Natural killer cell (primary cell): ENCODE measurements around the gene PTGER3. TPM values are rescaled to one million over a fixed set of nuclear protein-coding genes. Genes with fewer than 3 reads are reported as not detected.

Experiments
- ATAC-seq, 3 donors: fragments of 150-1000 bp in 2 of 3; fragments of 200-7000 bp in 1 of 3; cut with Tn5 transposase; 1 replicate in 1 of 3; 2 replicates in 2 of 3; pipeline ENCODE4 v1.10.0; 2021; ENCODE audit warnings: mild to moderate bottlenecking in 2 of 3, moderate library complexity in 2 of 3
- DNase-seq, 2 donors: peaks; one replicate each; pipeline versions ENCODE4 v3.0.0 to v3.0.0-alpha.2; 2013 to 2021; ENCODE audit warnings: mixed read lengths in 1 of 2
- H3K27ac ChIP-seq: one replicate; pipeline ENCODE4 v1.5.1; 2013; ENCODE audit warnings: mild to moderate bottlenecking, low read length
- H3K27me3 ChIP-seq: one replicate; pipeline ENCODE4 v1.6.1; 2013; ENCODE audit warnings: low read length; ENCODE audit not compliant: control insufficient read depth, insufficient read depth
- H3K36me3 ChIP-seq: one replicate; pipeline ENCODE4 v1.6.1; 2013; ENCODE audit warnings: low read length; ENCODE audit not compliant: control insufficient read depth, insufficient read depth
- H3K4me1 ChIP-seq: one replicate; pipeline ENCODE4 v1.6.1; 2013; ENCODE audit warnings: low read length; ENCODE audit not compliant: control insufficient read depth, insufficient read depth
- H3K4me3 ChIP-seq: one replicate; pipeline ENCODE4 v1.5.1; 2013; ENCODE audit warnings: low read length
- H3K9me3 ChIP-seq: one replicate; pipeline ENCODE4 v1.6.1; 2013; ENCODE audit warnings: low read length; ENCODE audit not compliant: control insufficient read depth, insufficient read depth
- H3K27ac Mint-ChIP-seq, 2 donors: one replicate each; pipeline ENCODE4 v1.8.0; 2022; ENCODE audit warnings: mild to moderate bottlenecking in 2 of 2, mixed read lengths in 2 of 2, moderate library complexity in 1 of 2
- H3K27me3 Mint-ChIP-seq, 2 donors: one replicate each; pipeline ENCODE4 v1.8.0; 2022; ENCODE audit warnings: low read depth in 2 of 2, mixed read lengths in 2 of 2
- H3K36me3 Mint-ChIP-seq: one replicate; pipeline ENCODE4 v1.8.0; 2022; ENCODE audit warnings: mixed read lengths
- H3K4me1 Mint-ChIP-seq, 2 donors: one replicate each; pipeline ENCODE4 v1.8.0; 2022; ENCODE audit warnings: mixed read lengths in 2 of 2
- H3K4me3 Mint-ChIP-seq: one replicate; pipeline ENCODE4 v1.8.0; 2022; ENCODE audit warnings: mild to moderate bottlenecking, moderate library complexity, mixed read lengths
- H3K9me3 Mint-ChIP-seq, 2 donors: one replicate each; pipeline ENCODE4 v1.8.0; 2022; ENCODE audit warnings: mixed read lengths in 2 of 2
- CTCF ChIP-seq: fragments of 200-600 bp; IDR thresholded peaks from one replicate; pipeline ENCODE4 v1.8.0; 2022; ENCODE audit warnings: antibody characterized with exemption
- WGBS: methylation state at CpG from one replicate; pipeline ENCODE4 v1.1.7; 2013; ENCODE audit warnings: missing lambda C conversion rate; ENCODE audit not compliant: insufficient coverage; 5-methylcytosine and 5-hydroxymethylcytosine counted together
- intact Hi-C: fragments of 100-400 bp; cut with micrococcal nuclease; formaldehyde crosslinking; loops from one replicate; pipeline ENCODE4 v1.14.2; 2022
- total RNA-seq, 4 donors: library from RNA; stranded (reverse); fragments of 120-200 nt in 1 of 4; gene quantifications; one replicate each; pipeline versions ENCODE4 v1.2.3 to v1.2.4, GENCODE V29; 2013 to 2022

PTGER3 gene
- total RNA-seq, 3 donors from 2014 or later (not counting 1 experiment from before 2014, with no cell fraction given), result 0.72 to 21.9 TPM; not detected in 1

GRCh38 chr1:71054791-71055190 is 7.2 kb upstream of the PTGER3 start:
- DNase-seq (no peak), ATAC-seq (no peak)
- no peaks in the 10 kb centered on the region for H3K9me3 ChIP-seq
- H3K27ac ChIP-seq, result no peak overlapping the region
- no peak overlapping the region for H3K4me3 ChIP-seq
- Mint-ChIP-seq H3K4me1 (peaks cover 0 to 9% of the 10 kb centered on the region in 2 donors), H3K27me3 (peaks cover 4 to 16% of the 10 kb centered on the region in 2 donors), H3K36me3 (peaks cover 12% of the 10 kb centered on the region), H3K4me3 (no peak overlapping the region), H3K27ac (peak overlapping the region; percentile 29 to 71), H3K9me3 (no peaks in the 10 kb centered on the region)
- intact Hi-C loops, result loop anchor here (5.0 kb wide), 1 partner anchor 527 kb away; no protein-coding TSS in a partner anchor
- H3K36me3 ChIP-seq, result peaks cover 21% of the 10 kb centered on the region
- H3K4me1 ChIP-seq, result no peaks in the 10 kb centered on the region
- no peak for TF ChIP-seq CTCF
- peaks cover 1% of the 10 kb centered on the region for H3K27me3 ChIP-seq
- WGBS, result 94% methylated on average over 5 of the region's 6 CpGs

- Mint-ChIP-seq H3K4me3 (no peak overlapping the region), H3K9me3 (no peaks in the 10 kb centered on the region), H3K36me3 (peaks cover 9% of the 10 kb centered on the region), H3K27me3 (peaks cover 4 to 18% of the 10 kb centered on the region in 2 donors), H3K4me1 (peaks cover 0 to 9% of the 10 kb centered on the region in 2 donors), H3K27ac (no peak overlapping the region)
- H3K4me1 ChIP-seq, result no peaks in the 10 kb centered on the region
- no peak for TF ChIP-seq CTCF
- H3K27me3 ChIP-seq, result peaks cover 6% of the 10 kb centered on the region
- intact Hi-C loops, result loop anchor here (5.0 kb wide), 1 partner anchor 527 kb away; no protein-coding TSS in a partner anchor
- 85% methylated on average over 15 of the region's 15 CpGs for WGBS
- no peak overlapping the region for H3K27ac ChIP-seq
- H3K4me3 ChIP-seq, result no peak overlapping the region
- H3K9me3 ChIP-seq, result no peaks in the 10 kb centered on the region
- ATAC-seq (no peak), DNase-seq (no peak)
- peaks cover 19% of the 10 kb centered on the region for H3K36me3 ChIP-seq
Observed at GRCh38 chr1:71054281-71054731, 6.7 kb upstream of the PTGER3 start.

- H3K36me3 ChIP-seq, result peaks cover 14% of the 10 kb centered on the region
- 73% methylated on average over 6 of the region's 7 CpGs for WGBS
Observed at GRCh38 chr1:71053758-71054157, 6.1 kb upstream of the PTGER3 start.

More at GRCh38 chr1:71053758-71054157, 6.1 kb upstream of the PTGER3 start:
- Mint-ChIP-seq H3K4me1 (peaks cover 0 to 9% of the 10 kb centered on the region in 2 donors), H3K36me3 (peaks cover 4% of the 10 kb centered on the region), H3K27me3 (peaks cover 5 to 21% of the 10 kb centered on the region in 2 donors), H3K27ac (no peak overlapping the region), H3K4me3 (no peak overlapping the region), H3K9me3 (no peaks in the 10 kb centered on the region)
- no peak for DNase-seq
- Histone ChIP-seq H3K9me3 (no peaks in the 10 kb centered on the region), H3K27me3 (peaks cover 10% of the 10 kb centered on the region), H3K4me1 (no peaks in the 10 kb centered on the region), H3K27ac (no peak overlapping the region), H3K4me3 (no peak overlapping the region)
- intact Hi-C loops, result loop anchor here (5.0 kb wide), 1 partner anchor 526 kb away; no protein-coding TSS in a partner anchor
- ATAC-seq, result no peak
- no peak for TF ChIP-seq CTCF
